ENCODE results near the gene STK35.

STK35 gene

DNA sequence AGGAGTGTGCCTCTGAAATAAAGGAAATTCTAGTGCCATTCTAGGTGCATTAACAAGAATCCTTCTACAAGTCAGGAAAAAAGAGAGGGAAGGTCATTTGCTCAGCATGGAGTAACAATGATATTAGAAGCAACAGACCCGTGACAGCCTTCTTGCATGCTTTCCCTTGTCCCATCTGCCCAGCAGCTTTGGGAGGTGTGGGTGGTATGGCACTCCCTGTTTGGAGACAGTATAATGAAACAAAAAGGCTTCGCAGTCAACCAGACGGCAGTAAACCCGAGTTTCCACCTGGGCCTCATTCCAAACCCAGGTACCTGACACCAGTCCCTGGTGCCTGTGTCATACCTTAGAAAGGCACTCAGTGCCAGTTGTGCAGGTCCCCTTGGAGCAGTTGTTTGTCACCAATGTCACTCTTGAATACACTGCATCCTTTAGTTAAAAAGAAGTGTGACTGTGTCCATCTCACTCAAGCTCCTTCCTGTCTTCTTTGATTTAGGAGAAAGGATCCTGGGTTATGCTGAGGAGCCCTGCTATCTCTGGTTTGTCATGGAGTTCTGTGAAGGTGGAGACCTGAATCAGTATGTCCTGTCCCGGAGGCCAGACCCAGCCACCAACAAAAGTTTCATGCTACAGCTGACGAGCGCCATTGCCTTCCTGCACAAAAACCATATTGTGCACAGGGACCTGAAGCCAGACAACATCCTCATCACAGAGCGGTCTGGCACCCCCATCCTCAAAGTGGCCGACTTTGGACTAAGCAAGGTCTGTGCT, 14.7 kb downstream of the STK35 start:
- H3K4me1 Mint-ChIP-seq, result peaks cover 71% of the 10 kb centered on the region
- no peak overlapping the region for H3K4me3 Mint-ChIP-seq
- ATAC-seq, result no peak
- peaks cover 58% of the 10 kb centered on the region for H3K36me3 Mint-ChIP-seq
- no peaks in the 10 kb centered on the region for H3K27me3 Mint-ChIP-seq
- H3K27ac Mint-ChIP-seq, result no peak overlapping the region
- H3K9me3 Mint-ChIP-seq, result no peaks in the 10 kb centered on the region

DNA sequence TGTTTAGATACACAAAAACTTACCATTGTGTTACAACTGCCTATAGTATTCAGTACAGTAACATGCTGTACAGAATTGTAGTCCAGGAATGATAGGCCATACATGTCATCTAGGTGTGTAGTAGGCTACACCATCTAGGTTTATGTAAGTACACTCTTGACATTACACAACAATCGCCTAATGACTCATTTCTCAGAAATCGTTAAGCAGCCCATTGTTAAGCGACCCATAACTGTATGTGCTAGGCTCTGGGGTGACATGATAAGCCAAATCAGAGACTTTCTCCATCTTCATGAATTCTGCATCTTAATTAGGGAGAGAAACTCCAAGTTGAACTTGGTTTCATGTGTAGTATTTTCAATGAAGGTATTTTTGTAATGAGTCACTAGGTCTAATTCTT, 17.2 kb downstream of the STK35 start:
- Mint-ChIP-seq H3K27me3 (no peaks in the 10 kb centered on the region), H3K4me1 (peaks cover 68% of the 10 kb centered on the region), H3K36me3 (peaks cover 58% of the 10 kb centered on the region), H3K4me3 (peak overlapping the region; percentile 64), H3K9me3 (no peaks in the 10 kb centered on the region), H3K27ac (peak overlapping the region; percentile 70)
- ATAC-seq, result peak; percentile 94

- H3K27me3 Mint-ChIP-seq, result no peaks in the 10 kb centered on the region
- peaks cover 44% of the 10 kb centered on the region for H3K36me3 Mint-ChIP-seq
- no peaks in the 10 kb centered on the region for H3K9me3 Mint-ChIP-seq
- H3K4me1 Mint-ChIP-seq, result peaks cover 88% of the 10 kb centered on the region
- no peak overlapping the region for H3K4me3 Mint-ChIP-seq
- no peak for ATAC-seq
- no peak overlapping the region for H3K27ac Mint-ChIP-seq
Observed at GRCh38 chr20:2122936-2123335, 21.3 kb downstream of the STK35 start.

GRCh38 chr20:2123720-2124119, 22.1 kb downstream of the STK35 start:
- Mint-ChIP-seq H3K27me3 (no peaks in the 10 kb centered on the region), H3K27ac (no peak overlapping the region), H3K36me3 (peaks cover 46% of the 10 kb centered on the region), H3K4me3 (no peak overlapping the region), H3K9me3 (no peaks in the 10 kb centered on the region), H3K4me1 (peaks cover 93% of the 10 kb centered on the region)
- ATAC-seq, result no peak

DNA sequence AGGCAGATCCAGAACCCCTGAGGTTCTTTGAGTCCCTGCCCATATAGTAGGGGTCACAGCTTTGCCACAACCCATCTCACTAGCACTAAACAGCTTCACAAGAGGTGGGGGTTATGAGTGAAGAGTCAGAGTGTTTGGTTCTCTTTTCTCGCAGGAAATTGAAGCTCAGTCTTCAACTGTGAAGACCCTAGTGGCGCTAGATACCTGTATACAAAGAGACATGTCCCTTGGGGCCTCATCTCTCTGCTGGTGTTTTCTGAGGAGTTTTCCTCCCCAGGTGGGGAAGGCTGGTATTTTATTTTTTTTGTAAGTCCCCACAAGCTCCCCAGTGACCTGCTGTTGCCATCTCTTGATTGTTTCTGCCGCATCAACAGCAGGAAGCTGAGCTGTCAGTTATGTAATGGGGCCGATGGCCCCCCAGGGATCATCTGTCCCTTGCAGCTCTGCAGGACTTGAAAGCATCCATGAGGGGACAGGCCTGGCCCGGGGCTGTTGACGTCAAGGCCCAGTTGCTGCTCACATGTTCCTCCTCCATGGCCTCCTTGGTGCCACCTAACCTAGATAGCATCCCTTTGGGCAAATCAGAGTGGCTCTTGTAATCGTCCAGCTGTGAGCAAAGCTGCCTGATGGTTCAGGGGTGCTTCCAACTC, 23.1 kb downstream of the STK35 start:
- Mint-ChIP-seq H3K4me1 (peaks cover 93% of the 10 kb centered on the region), H3K27ac (no peak overlapping the region), H3K36me3 (peaks cover 42% of the 10 kb centered on the region), H3K9me3 (no peaks in the 10 kb centered on the region), H3K4me3 (no peak overlapping the region), H3K27me3 (no peaks in the 10 kb centered on the region)
- ATAC-seq, result peak; percentile 85

- Mint-ChIP-seq H3K27me3 (no peaks in the 10 kb centered on the region), H3K36me3 (peaks cover 42% of the 10 kb centered on the region), H3K27ac (no peak overlapping the region), H3K4me1 (peaks cover 93% of the 10 kb centered on the region), H3K9me3 (no peaks in the 10 kb centered on the region), H3K4me3 (no peak overlapping the region)
- ATAC-seq, result no peak
Observed at GRCh38 chr20:2125474-2126112, 24.0 kb downstream of the STK35 start.

GRCh38 chr20:2127238-2127637, 25.6 kb downstream of the STK35 start:
- Mint-ChIP-seq H3K4me1 (peaks cover 91% of the 10 kb centered on the region), H3K9me3 (no peaks in the 10 kb centered on the region), H3K36me3 (peaks cover 33% of the 10 kb centered on the region), H3K4me3 (no peak overlapping the region), H3K27me3 (no peaks in the 10 kb centered on the region), H3K27ac (no peak overlapping the region)
- ATAC-seq, result no peak

GRCh38 chr20:2128542-2128941, 26.9 kb downstream of the STK35 start:
- Mint-ChIP-seq H3K4me3 (peak overlapping the region; percentile 38), H3K36me3 (peaks cover 35% of the 10 kb centered on the region), H3K27me3 (no peaks in the 10 kb centered on the region), H3K4me1 (peaks cover 94% of the 10 kb centered on the region), H3K9me3 (no peaks in the 10 kb centered on the region), H3K27ac (peak overlapping the region; percentile 43)
- peak; percentile 60 for ATAC-seq

DNA sequence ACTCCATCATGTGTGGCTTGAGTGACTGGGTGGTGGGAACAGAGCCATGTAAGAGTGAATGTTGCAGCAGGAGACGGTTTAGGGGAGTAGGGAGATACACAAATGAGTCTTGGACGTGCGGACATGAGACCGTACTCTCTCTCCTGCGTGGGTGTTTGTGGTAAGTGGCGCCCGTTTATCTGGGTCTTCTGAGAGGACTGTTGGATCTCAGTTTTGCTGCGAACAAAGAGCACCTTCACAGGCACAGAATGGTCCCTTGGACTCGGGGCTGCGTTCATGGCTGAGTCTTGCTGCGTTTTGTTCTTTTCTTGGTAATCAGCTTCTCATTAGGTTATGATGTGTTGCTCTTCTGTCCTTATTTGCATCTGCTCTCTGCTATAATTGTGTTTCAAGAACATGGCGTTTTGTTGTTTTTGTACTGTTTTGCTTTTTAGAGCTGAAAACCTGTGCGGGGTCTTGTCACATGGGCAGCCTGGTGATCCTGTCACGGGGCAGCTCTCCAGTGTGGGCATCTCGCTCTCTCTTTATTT, 28.5 kb downstream of the STK35 start:
- no peak for ATAC-seq
- H3K9me3 Mint-ChIP-seq, result no peaks in the 10 kb centered on the region
- H3K4me3 Mint-ChIP-seq, result no peak overlapping the region
- peaks cover 81% of the 10 kb centered on the region for H3K4me1 Mint-ChIP-seq
- H3K36me3 Mint-ChIP-seq, result peaks cover 33% of the 10 kb centered on the region
- H3K27ac Mint-ChIP-seq, result peak overlapping the region; percentile 43
- no peaks in the 10 kb centered on the region for H3K27me3 Mint-ChIP-seq

DNA sequence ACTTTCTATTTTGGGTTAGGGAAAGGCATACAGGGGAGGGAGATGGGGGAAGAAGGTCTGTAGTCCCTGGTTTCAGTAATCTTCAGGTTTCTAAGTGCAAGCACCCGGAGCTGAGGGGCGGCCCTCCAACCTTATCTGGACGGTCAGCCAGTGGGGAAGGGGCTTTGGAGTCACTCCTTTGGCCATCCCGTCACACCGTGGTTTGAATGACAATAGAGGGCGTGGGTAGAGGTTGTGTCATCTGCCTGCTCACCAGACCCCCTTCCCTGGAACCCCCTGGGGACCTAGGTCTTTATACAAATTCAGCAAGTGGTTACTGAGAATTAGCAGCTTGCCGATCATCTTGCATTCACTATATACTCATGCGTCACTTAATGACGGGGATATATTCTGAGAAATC, 29.1 kb downstream of the STK35 start:
- Mint-ChIP-seq H3K27ac (peak overlapping the region; percentile 43), H3K27me3 (no peaks in the 10 kb centered on the region), H3K4me3 (no peak overlapping the region), H3K36me3 (peaks cover 27% of the 10 kb centered on the region), H3K9me3 (no peaks in the 10 kb centered on the region), H3K4me1 (peaks cover 76% of the 10 kb centered on the region)
- ATAC-seq, result no peak

- Mint-ChIP-seq H3K36me3 (peaks cover 29% of the 10 kb centered on the region), H3K9me3 (no peaks in the 10 kb centered on the region), H3K27ac (no peak overlapping the region), H3K4me1 (peaks cover 69% of the 10 kb centered on the region), H3K4me3 (no peak overlapping the region), H3K27me3 (no peaks in the 10 kb centered on the region)
- ATAC-seq, result no peak
Observed at GRCh38 chr20:2131366-2131765, 29.7 kb downstream of the STK35 start.

DNA sequence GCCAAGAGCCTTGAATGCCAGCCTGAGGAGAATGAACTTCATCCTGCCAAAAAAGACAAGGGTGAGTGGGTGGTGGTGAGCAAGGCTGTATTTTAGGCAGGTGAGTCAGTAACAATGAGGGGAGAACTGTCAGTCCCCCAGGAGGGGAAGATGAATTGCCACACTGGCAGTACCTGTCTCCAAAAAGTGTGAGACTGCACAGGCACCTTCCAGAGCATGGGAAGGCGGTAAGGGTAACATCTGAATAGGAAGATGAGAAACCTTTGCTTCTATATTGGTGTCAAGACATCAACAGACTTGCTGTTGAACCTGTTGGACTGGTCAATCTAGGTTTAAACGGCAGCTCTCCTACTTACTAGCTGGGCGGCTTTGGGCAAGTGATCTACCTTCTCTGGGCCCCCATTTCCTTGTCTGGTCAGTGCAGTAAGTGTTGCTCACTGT, 30.9 kb downstream of the STK35 start:
- Mint-ChIP-seq H3K9me3 (no peaks in the 10 kb centered on the region), H3K4me3 (no peak overlapping the region), H3K27ac (peak overlapping the region; percentile 65), H3K27me3 (no peaks in the 10 kb centered on the region), H3K4me1 (peaks cover 64% of the 10 kb centered on the region), H3K36me3 (peaks cover 36% of the 10 kb centered on the region)
- no peak for ATAC-seq

DNA sequence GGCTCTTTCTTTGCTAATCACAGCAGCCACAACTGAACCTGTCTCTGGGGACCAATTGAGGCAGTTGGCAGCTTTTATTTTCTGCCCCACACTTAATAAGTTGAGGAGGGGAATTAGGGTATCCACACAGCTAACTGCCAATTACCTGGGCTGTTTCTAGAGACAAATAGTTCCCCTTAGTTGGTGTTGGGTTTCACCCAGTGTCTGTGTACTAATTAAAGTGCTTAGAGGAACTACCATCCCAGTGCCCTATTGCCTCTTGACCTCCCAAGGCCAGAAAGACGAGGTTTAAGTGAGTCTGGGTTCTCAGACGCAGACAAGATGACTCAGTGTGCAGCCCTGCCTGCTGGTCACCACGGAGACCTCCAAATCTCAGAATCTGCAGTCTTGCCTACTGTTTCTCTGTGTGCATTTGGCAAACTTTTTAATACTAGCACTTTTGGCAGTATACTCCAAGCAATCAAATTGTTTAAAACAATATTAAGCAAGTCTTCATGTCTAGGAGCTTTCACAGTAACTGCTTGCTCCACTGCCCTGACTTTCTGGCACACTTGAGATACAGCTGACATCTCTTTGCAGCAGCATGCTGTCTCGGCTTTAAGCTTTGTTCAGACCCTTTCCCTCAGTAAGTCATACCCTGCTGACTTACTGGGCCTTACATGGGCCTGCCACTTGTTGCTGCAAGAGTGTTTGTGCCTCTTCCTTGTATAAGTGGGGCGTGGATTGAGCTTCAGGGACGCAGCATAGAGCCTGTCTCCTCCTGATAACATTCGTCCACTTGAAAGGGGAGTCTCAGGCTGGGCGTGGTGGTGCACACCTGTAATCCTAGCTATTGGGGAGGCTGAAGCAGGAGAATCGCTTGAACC, 31.9 kb downstream of the STK35 start:
- peak overlapping the region; percentile 26 for H3K4me3 Mint-ChIP-seq
- peak overlapping the region; percentile 65 for H3K27ac Mint-ChIP-seq
- ATAC-seq, result peak; percentile 60
- H3K36me3 Mint-ChIP-seq, result peaks cover 34% of the 10 kb centered on the region
- no peaks in the 10 kb centered on the region for H3K9me3 Mint-ChIP-seq
- peaks cover 54% of the 10 kb centered on the region for H3K4me1 Mint-ChIP-seq
- no peaks in the 10 kb centered on the region for H3K27me3 Mint-ChIP-seq

GRCh38 chr20:2135013-2135412, 33.4 kb downstream of the STK35 start:
- Mint-ChIP-seq H3K4me3 (no peak overlapping the region), H3K9me3 (no peaks in the 10 kb centered on the region), H3K4me1 (peaks cover 39% of the 10 kb centered on the region), H3K27ac (no peak overlapping the region), H3K36me3 (peaks cover 24% of the 10 kb centered on the region), H3K27me3 (no peaks in the 10 kb centered on the region)
- ATAC-seq, result no peak

DNA sequence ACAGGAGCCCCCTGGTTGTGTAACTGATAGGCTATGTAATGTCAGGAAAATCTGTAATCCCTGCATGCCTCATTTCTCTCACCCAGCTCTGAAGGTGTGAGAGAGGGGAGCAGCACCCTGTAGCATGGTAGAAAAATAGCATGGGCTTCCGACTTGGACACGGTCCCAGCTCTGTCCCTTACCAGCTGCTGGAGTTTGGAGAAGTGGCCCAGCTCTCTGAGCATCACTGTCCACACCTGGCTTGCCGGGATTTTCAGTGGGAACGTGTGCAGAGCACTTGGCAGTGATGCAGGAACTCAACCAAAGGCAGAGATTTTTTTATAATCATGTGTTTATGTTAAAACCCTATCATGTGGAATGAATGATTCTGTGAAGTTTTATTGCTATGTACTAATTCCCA, 34.6 kb downstream of the STK35 start:
- Mint-ChIP-seq H3K27ac (no peak overlapping the region), H3K27me3 (no peaks in the 10 kb centered on the region)
- ATAC-seq, result no peak

More for the DNA sequence above, 34.6 kb downstream of the STK35 start:
- H3K36me3 Mint-ChIP-seq, result peaks cover 19% of the 10 kb centered on the region
- no peaks in the 10 kb centered on the region for H3K9me3 Mint-ChIP-seq
- H3K4me3 Mint-ChIP-seq, result no peak overlapping the region
- H3K4me1 Mint-ChIP-seq, result peaks cover 28% of the 10 kb centered on the region

Measured in stimulated activated memory B cell treated with anti-CD40 and anti-IgM and Interleukin-4, amounts not matched to agents 10 μg/mL and 1 μg/mL and 100 μg/mL, for 72 hours (primary cell).